ENCODE measurements around the gene ERICH6B. TPM values are rescaled to one million over a fixed set of nuclear protein-coding genes. Genes with fewer than 3 reads are reported as not detected.

ERICH6B gene
- total RNA-seq, 4 donors from 2014 or later: not detected

DNA sequence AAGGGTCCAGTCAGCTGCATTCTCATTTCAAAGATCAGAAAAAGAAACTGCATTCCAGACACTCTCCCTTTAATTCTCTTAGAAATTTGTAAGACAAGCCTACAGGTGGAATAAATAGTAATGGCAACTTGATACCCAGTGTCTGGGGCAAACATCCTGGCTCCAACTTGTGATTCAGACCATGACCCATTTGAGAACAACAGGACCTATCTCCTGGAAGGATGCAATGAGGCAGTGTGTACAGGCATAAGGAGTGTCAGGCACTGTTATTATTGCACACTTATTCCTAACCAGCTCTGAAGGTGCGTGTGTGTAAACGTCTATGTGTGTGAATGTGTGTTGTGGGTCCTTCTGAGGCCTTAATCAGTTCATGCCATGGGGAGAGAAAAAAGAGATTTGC, 13.9 kb downstream of the ERICH6B start:
- H3K36me3 ChIP-seq: no peaks in the 10 kb centered on the region
- TF ChIP-seq POLR2AphosphoS5 (IDR thresholded peaks at IDR 0.05) (no peak), EP300 (IDR thresholded peaks at IDR 0.05) (no peak), POLR2A (IDR thresholded peaks at IDR 0.05) (no peak)
- TF ChIP-seq, protein P1, sequence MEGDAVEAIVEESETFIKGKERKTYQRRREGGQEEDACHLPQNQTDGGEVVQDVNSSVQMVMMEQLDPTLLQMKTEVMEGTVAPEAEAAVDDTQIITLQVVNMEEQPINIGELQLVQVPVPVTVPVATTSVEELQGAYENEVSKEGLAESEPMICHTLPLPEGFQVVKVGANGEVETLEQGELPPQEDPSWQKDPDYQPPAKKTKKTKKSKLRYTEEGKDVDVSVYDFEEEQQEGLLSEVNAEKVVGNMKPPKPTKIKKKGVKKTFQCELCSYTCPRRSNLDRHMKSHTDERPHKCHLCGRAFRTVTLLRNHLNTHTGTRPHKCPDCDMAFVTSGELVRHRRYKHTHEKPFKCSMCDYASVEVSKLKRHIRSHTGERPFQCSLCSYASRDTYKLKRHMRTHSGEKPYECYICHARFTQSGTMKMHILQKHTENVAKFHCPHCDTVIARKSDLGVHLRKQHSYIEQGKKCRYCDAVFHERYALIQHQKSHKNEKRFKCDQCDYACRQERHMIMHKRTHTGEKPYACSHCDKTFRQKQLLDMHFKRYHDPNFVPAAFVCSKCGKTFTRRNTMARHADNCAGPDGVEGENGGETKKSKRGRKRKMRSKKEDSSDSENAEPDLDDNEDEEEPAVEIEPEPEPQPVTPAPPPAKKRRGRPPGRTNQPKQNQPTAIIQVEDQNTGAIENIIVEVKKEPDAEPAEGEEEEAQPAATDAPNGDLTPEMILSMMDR (IDR thresholded peaks at IDR 0.05): no peak
- no peaks in the 10 kb centered on the region for H3K9me3 ChIP-seq
- ATAC-seq: no peak
- H3K4me1 ChIP-seq: no peaks in the 10 kb centered on the region
- H3K4me3 ChIP-seq: no peak overlapping the region
- H3K27me3 ChIP-seq: peaks cover 14% of the 10 kb centered on the region
- WGBS, 2 donors (ENCODE audit: low coverage in 1 of 2): 100% methylated on average over 1 of the region's 2 CpGs; no CpG with 5 or more reads in 1 of the 2 donors
- H3K27ac ChIP-seq: no peak overlapping the region

DNA sequence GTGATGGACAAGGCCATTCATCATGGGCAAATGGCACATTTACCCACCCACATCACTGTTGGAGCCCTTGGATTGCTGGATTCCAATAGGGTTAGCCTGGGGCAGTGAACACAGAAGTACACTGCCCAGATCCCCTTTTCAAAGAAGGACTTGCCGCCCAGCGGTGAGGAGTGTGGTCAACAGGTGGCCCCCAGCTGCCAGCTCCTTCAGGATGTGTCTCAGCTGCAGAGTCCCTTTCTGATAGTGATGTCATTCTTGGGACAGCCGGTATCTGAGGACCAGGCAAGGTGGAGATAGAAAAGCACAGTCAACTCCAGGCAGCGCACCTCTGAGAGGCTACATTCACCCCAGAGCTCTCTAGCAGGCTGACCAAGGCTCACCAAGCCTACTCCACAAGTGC, 16.9 kb downstream of the ERICH6B start:
- ATAC-seq: no peak
- TF ChIP-seq POLR2AphosphoS5 (IDR thresholded peaks at IDR 0.05) (no peak), POLR2A (IDR thresholded peaks at IDR 0.05) (no peak), EP300 (IDR thresholded peaks at IDR 0.05) (no peak)
- TF ChIP-seq, protein P1 (IDR thresholded peaks at IDR 0.05): no peak
- 89 to 100% methylated on average over 1 of the region's 4 CpGs for WGBS, 2 donors (ENCODE audit: low coverage in 1 of 2)

DNA sequence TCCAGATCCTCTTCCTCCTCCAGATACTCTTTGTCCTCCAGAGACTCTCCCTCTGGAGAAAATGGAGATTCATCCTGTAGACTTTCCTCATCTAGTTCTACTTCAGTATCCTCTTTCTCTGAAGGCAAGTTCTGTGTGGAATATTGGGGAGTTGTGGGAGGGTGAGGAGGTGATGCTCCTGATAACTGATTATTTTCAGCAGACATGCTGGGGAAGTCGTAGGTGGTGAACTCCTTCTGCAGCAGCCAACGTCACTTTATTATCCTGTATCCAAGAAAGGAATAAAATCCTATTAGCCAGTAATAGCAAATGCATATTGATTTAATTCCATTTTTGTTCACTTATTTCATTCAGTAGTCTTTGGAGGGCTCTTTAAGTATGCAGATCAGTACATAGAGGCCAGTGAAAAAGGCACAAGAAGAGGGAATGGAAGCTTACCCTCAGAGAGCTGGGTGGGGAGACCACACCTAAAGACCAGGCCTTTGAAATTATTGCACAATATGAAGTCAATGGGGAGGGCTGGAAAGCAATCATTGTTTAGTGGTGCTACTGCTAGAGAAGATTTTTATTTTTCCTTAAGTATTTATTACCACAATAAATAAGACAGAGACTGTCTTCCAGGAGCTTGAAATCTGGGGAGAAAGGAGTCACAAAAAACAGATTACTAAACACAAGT, 18.6 kb downstream of the ERICH6B start:
- Histone ChIP-seq H3K9me3 (no peaks in the 10 kb centered on the region), H3K36me3 (no peaks in the 10 kb centered on the region), H3K27me3 (peaks cover 14% of the 10 kb centered on the region), H3K4me3 (no peak overlapping the region), H3K27ac (no peak overlapping the region), H3K4me1 (no peaks in the 10 kb centered on the region)
- no peak for ATAC-seq
- 83 to 85% methylated on average over 2 of the region's 2 CpGs for WGBS, 2 donors (ENCODE audit: low coverage in 1 of 2)
- no peak for TF ChIP-seq EP300 (IDR thresholded peaks at IDR 0.05)
- TF ChIP-seq, protein P1 (IDR thresholded peaks at IDR 0.05): no peak
- TF ChIP-seq POLR2AphosphoS5 (IDR thresholded peaks at IDR 0.05): no peak
- TF ChIP-seq POLR2A (IDR thresholded peaks at IDR 0.05): no peak

More for the DNA sequence above, 16.9 kb downstream of the ERICH6B start:
- Histone ChIP-seq H3K27me3 (peaks cover 14% of the 10 kb centered on the region), H3K9me3 (no peaks in the 10 kb centered on the region), H3K27ac (no peak overlapping the region), H3K4me3 (no peak overlapping the region), H3K4me1 (no peaks in the 10 kb centered on the region), H3K36me3 (no peaks in the 10 kb centered on the region)

DNA sequence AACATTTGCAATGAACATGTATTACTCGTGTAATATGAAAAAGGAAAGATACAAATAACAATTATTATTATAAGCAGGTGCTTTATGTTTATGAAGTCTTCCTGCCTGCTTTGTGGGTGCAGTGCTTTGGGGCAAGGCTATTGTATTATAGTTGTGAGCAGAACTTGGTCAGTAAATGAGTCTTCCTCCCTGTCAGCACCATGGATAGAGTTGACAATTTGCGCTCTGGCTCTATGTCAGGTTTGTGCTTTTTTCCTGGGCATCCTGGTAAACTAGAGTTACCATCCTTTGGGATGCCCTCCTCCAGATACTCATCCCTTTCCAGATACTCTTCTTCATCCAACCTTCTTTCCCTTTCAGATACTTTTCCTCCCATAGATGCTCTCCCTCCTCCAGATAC, 19.6 kb downstream of the ERICH6B start:
- ATAC-seq: no peak
- no peaks in the 10 kb centered on the region for H3K36me3 ChIP-seq
- TF ChIP-seq, protein P1 (IDR thresholded peaks at IDR 0.05): no peak
- no peak for TF ChIP-seq POLR2AphosphoS5 (IDR thresholded peaks at IDR 0.05)
- TF ChIP-seq EP300 (IDR thresholded peaks at IDR 0.05): no peak
- no peak for TF ChIP-seq POLR2A (IDR thresholded peaks at IDR 0.05)
- H3K4me1 ChIP-seq: no peaks in the 10 kb centered on the region
- H3K4me3 ChIP-seq: no peak overlapping the region
- WGBS, 2 donors (ENCODE audit: low coverage in 1 of 2): 45 to 66% methylated on average over 2 of the region's 2 CpGs
- H3K9me3 ChIP-seq: no peaks in the 10 kb centered on the region
- no peak overlapping the region for H3K27ac ChIP-seq
- H3K27me3 ChIP-seq: peaks cover 14% of the 10 kb centered on the region

DNA sequence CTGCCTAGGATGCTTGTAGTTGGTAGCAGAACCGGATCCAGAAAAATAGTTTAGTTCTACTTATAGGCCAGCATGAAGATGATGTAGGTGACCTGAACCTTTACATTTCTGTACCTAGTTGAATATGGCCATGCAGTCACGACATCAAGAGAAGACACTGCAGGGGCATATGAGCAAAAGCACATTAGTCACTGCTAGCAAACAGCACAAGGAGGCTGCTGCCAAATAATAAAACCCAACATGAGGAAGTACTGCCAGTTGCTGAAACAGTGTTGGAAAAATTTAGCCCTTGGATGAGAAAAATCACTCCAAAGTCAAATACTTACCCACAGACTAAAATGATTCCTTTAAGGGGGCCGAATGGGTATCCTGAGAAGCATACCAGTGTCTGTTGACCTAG, 20.8 kb downstream of the ERICH6B start:
- Histone ChIP-seq H3K4me3 (no peak overlapping the region), H3K4me1 (no peaks in the 10 kb centered on the region), H3K9me3 (no peaks in the 10 kb centered on the region), H3K27me3 (peaks cover 14% of the 10 kb centered on the region), H3K36me3 (no peaks in the 10 kb centered on the region), H3K27ac (no peak overlapping the region)
- no peak for TF ChIP-seq EP300 (IDR thresholded peaks at IDR 0.05)
- TF ChIP-seq POLR2A (IDR thresholded peaks at IDR 0.05): no peak
- TF ChIP-seq, protein P1 (IDR thresholded peaks at IDR 0.05): no peak
- no peak for TF ChIP-seq POLR2AphosphoS5 (IDR thresholded peaks at IDR 0.05)
- 26 to 55% methylated on average over 3 of the region's 3 CpGs for WGBS, 2 donors (ENCODE audit: low coverage in 1 of 2)
- ATAC-seq: no peak

Measured in gastroesophageal sphincter (tissue), 4 donors.